ENCODE measurements around the gene NYAP1.
"Not testable (repeated sequence)": the region's sequence is repeated elsewhere in the genome, so short reads cannot be mapped to it uniquely, and the experiment has no call there.

Gene NYAP1

GRCh38 chr7:100540073-100540723 is 56.5 kb downstream of the NYAP1 start:
- no peak for DNase-seq (ENCODE audit: low read depth in 1 of 2, low spot score in 1 of 2)

GRCh38 chr7:100541309-100541708 is 57.6 kb downstream of the NYAP1 start:
- DNase-seq (ENCODE audit: low read depth in 1 of 2, low spot score in 1 of 2): not testable (repeated sequence)

DNA sequence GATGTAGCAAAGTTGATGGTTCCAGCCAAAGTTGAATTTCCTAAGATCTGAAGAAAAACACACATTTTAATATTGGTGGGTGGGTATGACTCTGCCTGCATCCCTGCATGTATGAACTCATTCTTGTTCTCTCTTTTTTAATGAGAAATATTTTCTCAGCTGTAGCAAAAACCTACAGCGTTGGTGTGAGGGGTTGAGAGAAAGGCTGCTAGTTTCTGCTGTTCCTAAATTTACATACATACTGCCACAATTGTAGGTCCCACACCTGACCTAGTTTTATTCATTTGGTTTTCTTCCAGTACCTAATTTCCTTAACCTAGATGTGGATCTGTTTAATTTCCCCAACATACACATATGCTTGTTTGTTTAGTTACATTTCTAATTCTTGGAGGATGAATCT is 59.9 kb downstream of the NYAP1 start:
- no peak for DNase-seq (ENCODE audit: low read depth in 1 of 2, low spot score in 1 of 2)

- DNase-seq (ENCODE audit: low read depth in 1 of 2, low spot score in 1 of 2): no peak
These were observed 60.7 kb downstream of the NYAP1 start for GRCh38 chr7:100544386-100544785.

Measured in activated CD4-positive, alpha-beta T cell treated with anti-CD3 and anti-CD28 coated beads, Interleukin-2, amount 50 U/mL, for 24 hours (primary cell).